Esophagus squamous epithelium (tissue), 5 donors: Measurements from ENCODE around the gene LDAH. TPM values are rescaled to one million over a fixed set of nuclear protein-coding genes. Genes with fewer than 3 reads are reported as not detected.

Experiments used
- DNase-seq: peaks from one replicate; lab custom pipeline; 2025; lab: John Stamatoyannopoulos, UW
- H3K27ac ChIP-seq, 4 donors: fragments of 200-600 bp; sonication (generic); one replicate each; pipeline ENCODE4 v1.5.1; 2016 to 2019; ENCODE audit warnings: mild to moderate bottlenecking in 1 of 4
- H3K27me3 ChIP-seq, 4 donors: fragments of 200-600 bp; sonication (generic); 1 replicate in 3 of 4; 2 replicates in 1 of 4; pipeline versions ENCODE4 v1.5.1 to v1.6.0; 2017 to 2021; ENCODE audit warnings: antibody characterized with exemption in 1 of 4
- H3K36me3 ChIP-seq, 3 donors: fragments of 200-600 bp; sonication (generic); one replicate each; pipeline ENCODE4 v1.5.1; 2016 to 2019
- H3K4me1 ChIP-seq, 3 donors: fragments of 200-600 bp; sonication (generic); one replicate each; pipeline ENCODE4 v1.5.1; 2017 to 2019
- H3K4me3 ChIP-seq, 4 donors: fragments of 200-600 bp; sonication (generic); 1 replicate in 3 of 4; 2 replicates in 1 of 4; pipeline ENCODE4 v1.5.1; 2016 to 2019; ENCODE audit warnings: mild to moderate bottlenecking in 2 of 4, moderate library complexity in 1 of 4
- H3K9me3 ChIP-seq, 3 donors: fragments of 200-600 bp; sonication (generic); one replicate each; pipeline ENCODE4 v1.5.1; 2016 to 2019
- CTCF ChIP-seq, 6 experiments: fragments of 450-650 bp in 4 of 6; fragments of 200-600 bp in 2 of 6; sonication (generic) in 2 of 6; IDR thresholded peaks; one replicate each; pipeline ENCODE4 v1.5.1; 2016 to 2019; ENCODE audit warnings: antibody characterized with exemption in 6 of 6, mild to moderate bottlenecking in 4 of 6, moderate library complexity in 4 of 6
- POLR2A ChIP-seq, 4 donors: fragments of 450-650 bp; IDR thresholded peaks; one replicate each; pipeline ENCODE4 v1.6.1; 2017; ENCODE audit warnings: antibody characterized with exemption in 4 of 4, mild to moderate bottlenecking in 4 of 4, moderate library complexity in 3 of 4
- WGBS, 2 donors: methylation state at CpG; one replicate each; pipeline ENCODE4 v1.1.5; 2018; 5-methylcytosine and 5-hydroxymethylcytosine counted together
- intact Hi-C: fragments of 100-400 bp; cut with DNase I; formaldehyde crosslinking; loops from one replicate; pipeline ENCODE4 v1.15.0; 2022
- total RNA-seq, 4 donors: library from RNA; depleted of rRNA; stranded (reverse); fragments of >200 nt; gene quantifications; one replicate each; pipeline ENCODE4 v1.1.0, GENCODE V29; 2016
- donor health status: DM: yes; HTN: yes; CAD: no.

Gene LDAH
- total RNA-seq, 4 donors from 2014 or later = 5.8 to 12.4 (median 8.5) TPM

- WGBS, 2 donors = 73 to 81% methylated on average over 2 of the region's 2 CpGs
- H3K4me3 ChIP-seq = no peak overlapping the region
- intact Hi-C loops = no loop called here
These were observed 11.4 kb upstream of the LDAH start for GRCh38 chr2:20834331-20834730.

GRCh38 chr2:20832606-20833005, 9.7 kb upstream of the LDAH start:
- Histone ChIP-seq H3K36me3 (no peaks in the 10 kb centered on the region), H3K4me1 (no peaks in the 10 kb centered on the region), H3K27me3 (peaks cover 0 to 70% (median 0%) of the 10 kb centered on the region in 4 donors), H3K4me3 (no peak overlapping the region), H3K9me3 (no peaks in the 10 kb centered on the region), H3K27ac (no peak overlapping the region)
- intact Hi-C loops = no loop called here
- DNase-seq = no peak
- TF ChIP-seq POLR2A (IDR thresholded peaks at IDR 0.05) (no peak), CTCF (IDR thresholded peaks at IDR 0.05) (no peak)

More at GRCh38 chr2:20834331-20834730, 11.4 kb upstream of the LDAH start:
- no peak for DNase-seq
- H3K4me1 ChIP-seq = no peaks in the 10 kb centered on the region
- peaks cover 0 to 81% (median 0%) of the 10 kb centered on the region in 4 donors for H3K27me3 ChIP-seq
- H3K9me3 ChIP-seq = no peaks in the 10 kb centered on the region
- no peak overlapping the region for H3K27ac ChIP-seq
- no peaks in the 10 kb centered on the region for H3K36me3 ChIP-seq
- TF ChIP-seq POLR2A (IDR thresholded peaks at IDR 0.05) (no peak), CTCF (IDR thresholded peaks at IDR 0.05) (no peak)

- intact Hi-C loops = no loop called here
- Histone ChIP-seq H3K27me3 (peaks cover 0 to 44% (median 0%) of the 10 kb centered on the region in 4 donors), H3K36me3 (no peaks in the 10 kb centered on the region), H3K9me3 (no peaks in the 10 kb centered on the region), H3K27ac (no peak overlapping the region), H3K4me3 (no peak overlapping the region), H3K4me1 (no peaks in the 10 kb centered on the region)
- no peak for DNase-seq
- WGBS, 2 donors = 0 to 23% methylated on average over 1 of the region's 1 CpG
- TF ChIP-seq CTCF (IDR thresholded peaks at IDR 0.05) (no peak), POLR2A (IDR thresholded peaks at IDR 0.05) (no peak)
These were observed 7.0 kb upstream of the LDAH start for GRCh38 chr2:20829861-20830260.

- TF ChIP-seq CTCF (IDR thresholded peaks at IDR 0.05) = no peak
- TF ChIP-seq POLR2A (IDR thresholded peaks at IDR 0.05) = no peak
- H3K9me3 ChIP-seq = no peaks in the 10 kb centered on the region
- H3K4me1 ChIP-seq = peaks cover 0 to 14% (median 0%) of the 10 kb centered on the region in 3 donors
- 35 to 45% methylated on average over 3 to 5 of the region's 5 CpGs for WGBS, 2 donors
- H3K4me3 ChIP-seq = no peak overlapping the region
- DNase-seq = no peak
- no peaks in the 10 kb centered on the region for H3K36me3 ChIP-seq
- H3K27ac ChIP-seq = peak overlapping the region in 1 of 4 donors; percentile 94
- H3K27me3 ChIP-seq = no peaks in the 10 kb centered on the region
- intact Hi-C loops = no loop called here
These were observed 1.0 kb upstream of the LDAH start for GRCh38 chr2:20823917-20824316.

- DNase-seq = no peak
- Histone ChIP-seq H3K4me1 (peaks cover 0 to 14% (median 0%) of the 10 kb centered on the region in 3 donors), H3K27ac (no peak overlapping the region), H3K27me3 (no peaks in the 10 kb centered on the region), H3K9me3 (no peaks in the 10 kb centered on the region), H3K36me3 (no peaks in the 10 kb centered on the region), H3K4me3 (no peak overlapping the region)
- TF ChIP-seq CTCF (IDR thresholded peaks at IDR 0.05) = no peak
- no peak for TF ChIP-seq POLR2A (IDR thresholded peaks at IDR 0.05)
- WGBS, 2 donors = 74 to 76% methylated on average over 2 of the region's 2 CpGs
- intact Hi-C loops = no loop called here
These were observed 4.1 kb downstream of the LDAH start for GRCh38 chr2:20818820-20819219.
